PC-3 (cell line): ENCODE measurements around the gene HEPN1. TPM values are rescaled to one million over a fixed set of nuclear protein-coding genes. Genes with fewer than 3 reads are reported as not detected.
A peak's percentile ranks its signal among the peaks of the same experiment; 100 is the strongest.

ENCODE experiments used
- ATAC-seq: fragments of 200-7000 bp; cut with Tn5 transposase; 2 replicates; pipeline ENCODE4 v1.9.1; 2020; ENCODE audit warnings: mild to moderate bottlenecking, moderate library complexity
- BruUV-seq: library from RNA; stranded (reverse); fragments of 400-500 nt; replicated peaks from 2 replicates; lab custom pipeline; 2021; lab: Mats Ljungman, UMichigan
- CTCF ChIA-PET: fragments of 300-600 bp; sonication (Branson Sonifier 250); formaldehyde crosslinking; loops from one replicate; lab custom pipeline; 2022; ENCODE audit warnings: antibody characterized with exemption; lab: Charles Lee
- POLR2A ChIA-PET: fragments of 300-600 bp; sonication (Branson Sonifier 250); formaldehyde crosslinking; loops from one replicate; lab custom pipeline; 2022; ENCODE audit warnings: antibody characterized with exemption; ENCODE audit not compliant: unreplicated experiment; lab: Charles Lee
- DNase-seq: peaks from one replicate; pipeline ENCODE4 v3.0.0-alpha.2; 2015
- H2AFZ ChIP-seq: fragments of 300-600 bp; sonication (generic); 2 replicates; pipeline ENCODE4 v1.6.0; 2016; ENCODE audit warnings: antibody characterized with exemption, low read length
- H3F3A ChIP-seq: fragments of 300-600 bp; sonication (generic); one replicate; pipeline ENCODE4 v1.6.0; 2017; ENCODE audit warnings: antibody characterized with exemption, low read length, control low read depth, mild to moderate bottlenecking; ENCODE audit not compliant: unreplicated experiment
- H3K27ac ChIP-seq: fragments of 300-600 bp; sonication (generic); 2 replicates; pipeline ENCODE4 v1.5.1; 2016; ENCODE audit warnings: mild to moderate bottlenecking, low read length
- H3K27me3 ChIP-seq: fragments of 300-600 bp; sonication (generic); 2 replicates; pipeline ENCODE4 v1.6.1; 2016; ENCODE audit warnings: low read length, mixed read lengths
- H3K36me3 ChIP-seq: fragments of 300-600 bp; sonication (generic); 2 replicates; pipeline ENCODE4 v1.6.1; 2016; ENCODE audit warnings: low read depth, mixed run types, low read length, mixed read lengths
- H3K4me1 ChIP-seq: fragments of 300-600 bp; sonication (generic); 2 replicates; pipeline ENCODE4 v1.5.1; 2016; ENCODE audit warnings: low read length; ENCODE audit not compliant: insufficient read depth
- H3K4me2 ChIP-seq: fragments of 300-600 bp; sonication (generic); 2 replicates; pipeline ENCODE4 v1.6.0; 2016; ENCODE audit warnings: low read length
- H3K4me3 ChIP-seq: fragments of 300-600 bp; sonication (generic); 2 replicates; pipeline ENCODE4 v1.5.1; 2016; ENCODE audit warnings: mild to moderate bottlenecking, low read length, mixed read lengths
- H3K79me2 ChIP-seq: fragments of 300-600 bp; sonication (generic); 2 replicates; pipeline ENCODE4 v1.6.1; 2017; ENCODE audit warnings: low read length, mixed read lengths
- H3K9ac ChIP-seq: fragments of 300-600 bp; sonication (generic); 2 replicates; pipeline ENCODE4 v1.6.0; 2016; ENCODE audit warnings: mild to moderate bottlenecking, low read length
- H3K9me2 ChIP-seq: fragments of 300-600 bp; sonication (generic); replicated peaks from 2 replicates; pipeline ENCODE4 v1.6.1; 2016; ENCODE audit warnings: mixed run types, low read length, mixed read lengths
- H3K9me3 ChIP-seq: fragments of 300-600 bp; sonication (generic); 2 replicates; pipeline ENCODE4 v1.6.1; 2016; ENCODE audit warnings: low read length, mixed read lengths
- H4K20me1 ChIP-seq: fragments of 300-600 bp; sonication (generic); 2 replicates; pipeline ENCODE4 v1.6.1; 2016; ENCODE audit warnings: low read length, mixed read lengths
- EZH2 ChIP-seq: fragments of 300-600 bp; sonication (generic); IDR thresholded peaks from one replicate; pipeline ENCODE4 v1.6.1; 2017; ENCODE audit warnings: antibody characterized with exemption, mild to moderate bottlenecking, low read length; ENCODE audit not compliant: unreplicated experiment
- EZH2phosphoT487 ChIP-seq: fragments of 300-600 bp; sonication (generic); IDR thresholded peaks from 2 replicates; pipeline ENCODE4 v1.6.1; 2018; ENCODE audit warnings: mild to moderate bottlenecking, antibody characterized with exemption, low read length, borderline replicate concordance
- intact Hi-C: fragments of 100-400 bp; cut with micrococcal nuclease; formaldehyde crosslinking; loops from 2 replicates; pipeline ENCODE4 v1.9.0; 2023
- total RNA-seq: library from RNA; depleted of rRNA; stranded (reverse); fragments of >200 nt; gene quantifications from 2 replicates; pipeline ENCODE4 v1.2.3, GENCODE V29; 2014
- TF ChIP-seq, protein P1 (sequence below): fragments of 300-600 bp; sonication (generic); conservative IDR thresholded peaks from 2 replicates; pipeline ENCODE4 v1.5.1; 2017; ENCODE audit warnings: antibody characterized with exemption, low read depth, mild to moderate bottlenecking, low read length

Gene HEPN1
- total RNA-seq, 1 experiment from 2014 or later, result not detected

DNA sequence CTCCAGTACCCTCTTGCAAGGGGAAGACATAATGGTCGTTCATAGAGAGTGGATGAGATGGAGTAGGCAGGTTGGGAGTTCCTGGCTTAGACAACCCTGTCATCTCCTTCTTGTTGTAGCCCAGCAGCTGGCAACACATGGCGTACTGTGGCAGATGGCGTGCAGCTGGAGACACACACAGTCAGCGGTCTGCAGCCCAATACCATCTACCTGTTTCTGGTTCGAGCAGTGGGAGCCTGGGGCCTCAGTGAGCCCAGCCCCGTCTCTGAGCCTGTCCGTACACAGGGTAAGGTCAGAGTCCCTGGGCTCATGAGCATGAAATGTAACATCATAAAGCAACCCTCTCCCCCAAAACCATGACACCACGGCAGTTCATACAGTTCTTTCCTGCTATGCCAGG is 45.1 kb upstream of the HEPN1 start:
- H3K9me2 ChIP-seq, result no peaks in the 10 kb centered on the region
- H4K20me1 ChIP-seq, result no peaks in the 10 kb centered on the region
- ATAC-seq (no peak), DNase-seq (no peak)
- ChIA-PET CTCF (no interaction called here), POLR2A (no interaction called here)
- H3K9me3 ChIP-seq, result no peaks in the 10 kb centered on the region
- intact Hi-C loops, result no loop called here
- H3K4me2 ChIP-seq, result no peak overlapping the region
- H3K4me1 ChIP-seq, result peaks cover 12% of the 10 kb centered on the region
- BruUV-seq, result no TSS peak
- no peaks in the 10 kb centered on the region for H3F3A ChIP-seq
- no peak overlapping the region for H2AFZ ChIP-seq
- no peak overlapping the region for H3K27ac ChIP-seq
- H3K79me2 ChIP-seq, result no peaks in the 10 kb centered on the region
- no peaks in the 10 kb centered on the region for H3K36me3 ChIP-seq
- H3K4me3 ChIP-seq, result no peak overlapping the region
- 0 out of 2 replicates have a peak, but pooled peaks cover under 1% of the 10 kb centered on the region for H3K27me3 ChIP-seq
- H3K9ac ChIP-seq, result no peak overlapping the region
- TF ChIP-seq, protein P1, sequence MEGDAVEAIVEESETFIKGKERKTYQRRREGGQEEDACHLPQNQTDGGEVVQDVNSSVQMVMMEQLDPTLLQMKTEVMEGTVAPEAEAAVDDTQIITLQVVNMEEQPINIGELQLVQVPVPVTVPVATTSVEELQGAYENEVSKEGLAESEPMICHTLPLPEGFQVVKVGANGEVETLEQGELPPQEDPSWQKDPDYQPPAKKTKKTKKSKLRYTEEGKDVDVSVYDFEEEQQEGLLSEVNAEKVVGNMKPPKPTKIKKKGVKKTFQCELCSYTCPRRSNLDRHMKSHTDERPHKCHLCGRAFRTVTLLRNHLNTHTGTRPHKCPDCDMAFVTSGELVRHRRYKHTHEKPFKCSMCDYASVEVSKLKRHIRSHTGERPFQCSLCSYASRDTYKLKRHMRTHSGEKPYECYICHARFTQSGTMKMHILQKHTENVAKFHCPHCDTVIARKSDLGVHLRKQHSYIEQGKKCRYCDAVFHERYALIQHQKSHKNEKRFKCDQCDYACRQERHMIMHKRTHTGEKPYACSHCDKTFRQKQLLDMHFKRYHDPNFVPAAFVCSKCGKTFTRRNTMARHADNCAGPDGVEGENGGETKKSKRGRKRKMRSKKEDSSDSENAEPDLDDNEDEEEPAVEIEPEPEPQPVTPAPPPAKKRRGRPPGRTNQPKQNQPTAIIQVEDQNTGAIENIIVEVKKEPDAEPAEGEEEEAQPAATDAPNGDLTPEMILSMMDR, result no peak
- no peak for TF ChIP-seq EZH2phosphoT487
- no peak for TF ChIP-seq EZH2

DNA sequence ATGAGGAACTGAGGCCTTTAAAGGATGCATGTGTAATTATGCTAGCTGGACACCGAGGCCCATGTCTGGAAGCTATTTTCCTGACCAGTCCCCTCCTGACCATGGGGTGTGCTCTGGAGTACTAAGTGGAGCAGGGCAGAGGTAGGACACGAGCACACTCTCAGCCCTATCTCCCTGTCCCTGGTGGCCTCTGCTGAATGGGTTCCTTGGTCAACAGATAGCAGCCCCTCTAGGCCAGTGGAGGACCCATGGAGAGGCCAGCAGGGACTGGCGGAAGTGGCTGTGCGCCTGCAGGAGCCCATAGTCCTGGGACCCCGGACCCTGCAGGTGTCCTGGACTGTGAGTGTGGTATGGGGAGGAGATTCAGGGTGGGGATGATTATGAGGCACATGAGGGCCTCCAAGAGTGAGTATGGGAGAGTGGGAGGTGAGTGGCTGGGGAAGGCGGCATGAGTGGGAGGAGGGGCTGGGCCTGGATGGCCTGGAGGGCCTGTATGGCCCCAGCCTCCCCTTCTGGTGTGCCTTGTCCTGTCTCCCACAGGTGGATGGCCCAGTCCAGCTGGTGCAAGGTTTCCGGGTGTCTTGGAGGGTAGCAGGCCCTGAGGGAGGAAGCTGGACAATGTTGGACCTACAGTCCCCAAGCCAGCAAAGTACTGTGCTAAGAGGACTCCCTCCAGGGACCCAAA is 44.3 kb upstream of the HEPN1 start:
- no peak for DNase-seq
- POLR2A ChIA-PET, result no interaction called here
- no peak overlapping the region for H2AFZ ChIP-seq
- BruUV-seq, result no TSS peak
- H3K4me3 ChIP-seq, result no peak overlapping the region
- H3K4me2 ChIP-seq, result no peak overlapping the region
- no peaks in the 10 kb centered on the region for H3K36me3 ChIP-seq
- no peaks in the 10 kb centered on the region for H3K79me2 ChIP-seq
- intact Hi-C loops, result no loop called here
- H3K9me3 ChIP-seq, result no peaks in the 10 kb centered on the region
- H3F3A ChIP-seq, result no peaks in the 10 kb centered on the region
- no peak overlapping the region for H3K9ac ChIP-seq
- peaks cover 12% of the 10 kb centered on the region for H3K4me1 ChIP-seq
- no peaks in the 10 kb centered on the region for H4K20me1 ChIP-seq
- CTCF ChIA-PET, result no interaction called here
- no peaks in the 10 kb centered on the region for H3K9me2 ChIP-seq
- TF ChIP-seq, protein P1, result no peak
- no peak for TF ChIP-seq EZH2phosphoT487
- TF ChIP-seq EZH2, result no peak
- no peak overlapping the region for H3K27ac ChIP-seq
- ATAC-seq, result no peak
- H3K27me3 ChIP-seq, result no peaks in the 10 kb centered on the region

DNA sequence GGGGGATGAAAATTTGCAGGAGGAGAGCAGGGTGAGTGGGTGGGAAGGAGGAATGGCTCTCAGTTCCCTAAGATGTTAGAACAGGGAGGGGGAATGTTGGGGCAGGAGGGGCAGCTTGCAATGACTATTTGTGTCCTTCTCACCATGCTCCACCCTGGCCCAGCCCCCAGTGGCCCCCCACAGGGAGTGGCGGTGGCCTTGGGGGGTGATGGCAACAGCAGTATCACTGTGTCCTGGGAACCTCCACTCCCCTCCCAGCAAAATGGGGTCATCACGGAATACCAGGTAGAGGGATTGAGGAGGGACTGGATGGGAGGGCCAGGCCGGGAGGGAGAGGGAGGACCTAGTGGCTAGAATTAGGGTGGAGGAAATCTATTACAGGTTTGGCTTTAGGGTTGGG is 43.6 kb upstream of the HEPN1 start:
- intact Hi-C loops, result no loop called here
- TF ChIP-seq, protein P1, result no peak
- TF ChIP-seq EZH2, result no peak
- no peak for TF ChIP-seq EZH2phosphoT487
- Histone ChIP-seq H3K9ac (peak overlapping the region; percentile 75), H3K4me3 (peak overlapping the region; percentile 76), H3K27me3 (no peaks in the 10 kb centered on the region), H2AFZ (peak overlapping the region; percentile 89), H3K9me2 (no peaks in the 10 kb centered on the region), H3K36me3 (no peaks in the 10 kb centered on the region), H3F3A (no peaks in the 10 kb centered on the region), H4K20me1 (no peaks in the 10 kb centered on the region), H3K4me1 (peaks cover 12% of the 10 kb centered on the region), H3K9me3 (no peaks in the 10 kb centered on the region), H3K4me2 (peak overlapping the region; percentile 95), H3K79me2 (no peaks in the 10 kb centered on the region), H3K27ac (no peak overlapping the region)
- no TSS peak for BruUV-seq
- ATAC-seq (no peak), DNase-seq (no peak)
- ChIA-PET POLR2A (interaction anchor here (1.5 kb wide), 1 partner anchor 23 kb away, joined by 17 read pairs; the partner anchor contains the start of gene ROBO4), CTCF (interaction anchor here (0.6 to 1.4 kb wide), 2 partner anchors 23 to 77 kb away, joined by 4 to 20 read pairs; partner anchors contain the start of gene ROBO4)
